Measurements from ENCODE around the gene PSMF1.

The PSMF1 gene

GRCh38 chr20:1188347-1188746, 69.9 kb downstream of the PSMF1 start:
- no peak for DNase-seq (ENCODE audit: low read depth in 2 of 3, low spot score in 1 of 3)

DNA sequence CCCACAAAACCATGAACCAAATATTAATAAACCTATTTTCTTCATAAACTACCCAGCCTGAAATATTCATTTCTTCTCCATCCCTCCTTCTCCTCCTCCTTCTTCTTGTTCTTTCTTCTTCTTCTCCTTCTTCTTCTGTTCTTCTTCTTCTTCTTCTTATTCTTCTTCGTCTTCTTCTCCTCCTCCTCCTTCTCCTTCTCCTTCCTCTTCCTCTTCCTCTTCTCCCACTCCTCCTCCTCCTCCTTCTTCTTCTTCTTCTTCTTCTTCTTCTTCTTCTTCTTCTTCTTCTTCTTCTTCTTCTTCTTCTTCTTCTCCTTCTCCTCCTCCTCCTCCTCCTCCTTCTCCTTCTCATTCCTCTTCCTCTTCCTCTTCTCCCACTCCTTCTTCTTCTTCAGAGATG, 71.4 kb downstream of the PSMF1 start:
- DNase-seq (ENCODE audit: low read depth in 2 of 3, low spot score in 1 of 3) = no peak

- DNase-seq (ENCODE audit: low read depth in 2 of 3, low spot score in 1 of 3) = no peak
These were observed 72.4 kb downstream of the PSMF1 start for GRCh38 chr20:1190847-1191246.

DNA sequence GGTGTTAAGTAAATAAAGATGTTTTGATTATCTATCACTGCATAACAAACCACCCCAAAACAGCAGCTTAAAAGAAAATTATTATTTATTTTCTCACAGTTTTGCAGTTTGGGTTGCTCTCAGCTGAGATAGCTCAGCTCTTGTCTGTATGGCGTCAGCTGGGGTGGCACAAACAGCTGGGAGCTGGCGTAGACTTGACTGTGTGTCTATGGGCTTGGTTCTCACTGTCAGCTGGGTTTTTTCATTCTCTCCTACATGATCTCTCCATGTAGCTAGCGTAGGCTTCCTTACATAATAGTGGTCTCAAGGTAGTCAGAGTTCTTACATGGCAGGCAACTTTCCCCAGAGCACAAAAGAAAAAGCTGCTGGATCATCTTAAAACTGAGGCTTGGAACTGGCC, 72.9 kb downstream of the PSMF1 start:
- DNase-seq (ENCODE audit: low read depth in 2 of 3, low spot score in 1 of 3) = no peak

GRCh38 chr20:1195226-1195625, 76.8 kb downstream of the PSMF1 start:
- DNase-seq (ENCODE audit: low read depth in 2 of 3, low spot score in 1 of 3) = no peak

GRCh38 chr20:1196634-1197033, 78.2 kb downstream of the PSMF1 start:
- DNase-seq (ENCODE audit: low read depth in 2 of 3, low spot score in 1 of 3) = no peak

DNA sequence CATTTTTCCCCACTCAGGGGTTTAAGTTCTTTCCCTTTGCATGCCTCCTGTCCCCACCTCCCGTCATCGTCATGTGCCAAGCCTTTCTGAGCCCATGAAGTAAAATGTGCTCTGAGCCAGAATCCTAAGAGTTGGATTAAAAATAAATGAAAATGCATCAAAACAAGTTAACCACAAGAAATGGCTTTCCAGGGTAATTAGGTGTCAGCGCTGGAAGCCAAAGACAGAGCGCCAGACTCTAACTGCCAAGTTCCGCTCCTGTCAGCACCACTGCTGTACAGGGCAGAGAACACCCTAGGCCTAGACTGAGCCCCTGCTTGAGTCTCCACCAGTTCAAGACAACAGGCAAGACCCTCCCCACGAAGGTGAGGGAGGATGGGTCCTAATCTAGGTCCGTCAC, 79.4 kb downstream of the PSMF1 start:
- no peak for DNase-seq (ENCODE audit: low read depth in 2 of 3, low spot score in 1 of 3)

DNA sequence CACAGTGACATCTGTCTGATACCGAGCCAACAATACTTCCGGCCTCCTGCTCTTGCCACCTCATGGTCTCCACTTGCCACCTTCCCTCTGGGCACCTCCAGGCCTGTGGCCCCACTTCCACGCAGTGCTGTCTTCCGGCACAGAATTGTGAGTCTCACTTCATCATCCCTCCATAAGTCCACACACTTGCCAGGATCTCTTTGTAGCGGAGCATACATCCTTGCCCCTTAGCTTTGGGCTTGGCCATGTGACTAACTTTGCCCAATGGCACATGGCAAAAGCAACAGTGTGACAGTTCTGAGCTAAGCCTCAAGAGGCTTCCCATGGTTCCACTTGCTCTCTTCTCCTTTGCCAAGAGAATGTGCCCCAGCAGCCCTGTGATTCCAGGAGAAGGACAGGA, 80.3 kb downstream of the PSMF1 start:
- DNase-seq (ENCODE audit: low read depth in 2 of 3, low spot score in 1 of 3) = no peak

- no peak for DNase-seq (ENCODE audit: low read depth in 2 of 3, low spot score in 1 of 3)
These were observed 80.9 kb downstream of the PSMF1 start for GRCh38 chr20:1199212-1199873.

GRCh38 chr20:1199964-1200363, 81.6 kb downstream of the PSMF1 start:
- no peak for DNase-seq (ENCODE audit: low read depth in 2 of 3, low spot score in 1 of 3)

DNA sequence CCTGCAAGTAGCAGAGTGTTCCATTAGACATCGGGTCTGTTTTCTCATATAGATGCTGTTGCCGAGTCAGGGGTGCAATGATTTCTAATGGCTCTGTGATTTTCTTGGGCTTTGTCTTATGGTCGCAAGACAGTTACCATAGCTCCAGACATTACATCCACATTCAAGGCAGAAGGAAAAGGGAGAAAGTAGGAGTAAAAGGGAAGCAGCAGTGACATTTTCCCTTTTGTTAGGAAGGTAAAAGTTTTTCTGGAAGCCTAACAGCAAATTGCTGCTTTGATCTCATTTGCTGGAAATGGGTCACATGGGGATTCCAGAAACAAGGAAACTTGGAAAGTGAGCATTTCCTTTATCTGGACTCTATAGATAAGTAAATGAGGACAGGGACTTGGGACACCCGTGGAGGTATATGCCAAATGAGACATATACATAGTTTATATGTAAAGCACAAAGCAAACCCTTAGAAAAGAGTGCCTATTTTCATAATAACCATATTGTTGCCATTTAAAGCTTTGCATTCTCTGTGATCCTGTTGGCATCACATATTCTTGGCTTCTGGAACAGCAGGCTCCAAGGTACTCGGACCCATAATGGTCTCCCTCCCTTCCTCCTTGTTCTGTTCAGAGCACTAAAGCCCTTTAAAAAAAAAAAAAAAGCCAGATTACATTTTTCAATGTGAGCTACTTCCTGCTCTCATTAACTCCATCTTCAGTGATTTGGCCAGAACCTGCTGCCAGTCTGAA, 84.5 kb downstream of the PSMF1 start, which contains the start of gene C20orf202:
TSS of gene C20orf202 (plus strand) at position 693 of the 743 bp plus-strand sequence. CDS start 132 bp downstream, outside the sequence.
- no peak for DNase-seq (ENCODE audit: low read depth in 2 of 3, low spot score in 1 of 3)

GRCh38 chr20:1203630-1204029, 85.2 kb downstream of the PSMF1 start:
- DNase-seq (ENCODE audit: low read depth in 2 of 3, low spot score in 1 of 3) = no peak

- no peak for DNase-seq (ENCODE audit: low read depth in 2 of 3, low spot score in 1 of 3)
These were observed 85.7 kb downstream of the PSMF1 start for GRCh38 chr20:1204113-1204512.

- DNase-seq (ENCODE audit: low read depth in 2 of 3, low spot score in 1 of 3) = no peak
These were observed 86.2 kb downstream of the PSMF1 start for GRCh38 chr20:1204576-1204975.

GRCh38 chr20:1205802-1206201, 87.4 kb downstream of the PSMF1 start:
- no peak for DNase-seq (ENCODE audit: low read depth in 2 of 3, low spot score in 1 of 3)

GRCh38 chr20:1206366-1207148, 88.2 kb downstream of the PSMF1 start:
- DNase-seq (ENCODE audit: low read depth in 2 of 3, low spot score in 1 of 3) = no peak

DNA sequence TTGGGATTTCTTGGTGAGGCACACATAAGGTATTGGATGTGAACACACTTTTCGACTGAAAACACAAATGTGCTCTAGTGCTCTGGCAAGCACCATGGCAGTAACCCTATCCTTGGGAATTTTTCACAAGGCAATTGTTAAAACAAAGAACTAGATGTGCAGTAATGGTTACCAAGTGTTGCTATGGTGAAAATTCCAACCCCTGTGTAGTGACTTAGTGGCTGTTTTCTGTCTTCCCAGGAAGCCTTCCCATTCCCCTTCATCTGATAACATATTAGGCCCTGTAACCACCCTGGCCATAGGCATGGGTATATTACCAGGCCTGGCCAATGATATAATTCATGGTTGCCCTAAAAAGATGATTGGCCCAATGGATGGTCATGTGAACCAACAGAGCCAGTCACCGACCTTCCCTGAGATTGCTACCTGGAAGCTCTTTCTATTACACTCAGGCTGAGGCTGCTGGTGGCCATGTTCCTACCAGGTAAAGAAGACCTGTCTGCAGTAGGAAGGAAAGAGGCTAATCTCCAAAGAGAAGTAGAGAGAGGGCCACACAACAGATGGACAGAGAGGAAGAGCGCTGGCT, 89.0 kb downstream of the PSMF1 start:
- DNase-seq (ENCODE audit: low read depth in 2 of 3, low spot score in 1 of 3) = no peak

DNA sequence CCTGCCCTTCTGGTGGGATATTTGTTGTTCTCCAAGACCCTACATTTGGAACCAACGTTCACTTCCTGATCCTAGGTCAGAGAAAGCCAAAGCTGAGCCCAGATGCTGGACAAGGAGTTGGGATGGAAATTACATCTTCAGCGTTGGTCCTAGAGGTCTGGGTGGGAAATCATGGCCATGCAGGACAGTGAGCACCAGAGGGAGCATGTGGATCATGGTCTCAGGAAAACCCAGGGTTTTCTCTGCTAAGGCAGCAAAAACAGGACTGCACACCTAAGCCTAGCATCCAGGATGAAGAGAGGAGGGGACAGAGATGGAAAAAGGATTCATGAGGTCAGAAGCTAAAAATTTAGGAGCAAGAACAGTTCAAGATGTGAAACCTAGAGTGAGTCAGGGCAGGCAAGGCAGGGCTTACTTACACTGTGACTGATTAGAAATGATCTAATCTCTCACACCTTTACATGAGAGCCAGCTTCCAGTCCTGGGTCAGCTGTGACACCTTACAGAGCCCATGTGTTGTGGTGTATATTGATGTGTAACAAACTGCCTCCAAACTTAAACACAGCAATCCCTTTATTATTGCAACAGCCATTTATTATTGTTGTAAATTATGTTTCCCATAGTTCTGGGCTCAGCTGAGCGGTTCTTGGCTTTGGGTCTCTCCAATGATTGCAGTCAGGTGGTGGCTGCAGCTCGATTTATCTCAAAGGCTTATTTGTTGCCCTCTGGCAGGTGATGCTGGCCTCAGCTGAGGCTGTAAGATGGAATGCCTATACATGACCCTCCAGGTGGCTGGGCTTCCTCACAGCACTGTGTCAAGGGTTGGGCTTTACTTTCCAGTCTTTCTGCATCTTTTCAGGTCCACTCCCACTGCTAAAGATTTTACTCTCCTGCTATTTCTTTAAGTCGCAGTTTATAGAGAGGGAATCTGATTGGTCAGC, 91.3 kb downstream of the PSMF1 start:
- no peak for DNase-seq (ENCODE audit: low read depth in 2 of 3, low spot score in 1 of 3)

DNA sequence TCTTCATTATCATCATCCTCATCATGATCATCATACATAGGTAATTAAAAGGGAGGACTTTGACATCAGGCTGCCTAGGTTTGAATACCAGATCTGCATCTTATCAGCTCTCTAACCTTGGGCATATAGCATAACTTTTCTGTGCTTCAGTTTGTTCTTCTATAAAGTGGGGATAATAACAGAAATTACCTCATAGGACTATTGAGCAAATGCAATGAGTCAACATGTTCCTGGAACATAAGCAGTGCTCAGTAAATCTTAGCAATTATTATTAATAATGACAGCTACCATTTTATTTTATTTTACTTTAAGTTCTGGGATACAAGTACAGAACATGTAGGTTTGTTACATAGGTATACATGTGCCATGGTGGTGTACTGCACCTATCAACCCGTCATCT, 92.1 kb downstream of the PSMF1 start:
- no peak for DNase-seq (ENCODE audit: low read depth in 2 of 3, low spot score in 1 of 3)

DNA sequence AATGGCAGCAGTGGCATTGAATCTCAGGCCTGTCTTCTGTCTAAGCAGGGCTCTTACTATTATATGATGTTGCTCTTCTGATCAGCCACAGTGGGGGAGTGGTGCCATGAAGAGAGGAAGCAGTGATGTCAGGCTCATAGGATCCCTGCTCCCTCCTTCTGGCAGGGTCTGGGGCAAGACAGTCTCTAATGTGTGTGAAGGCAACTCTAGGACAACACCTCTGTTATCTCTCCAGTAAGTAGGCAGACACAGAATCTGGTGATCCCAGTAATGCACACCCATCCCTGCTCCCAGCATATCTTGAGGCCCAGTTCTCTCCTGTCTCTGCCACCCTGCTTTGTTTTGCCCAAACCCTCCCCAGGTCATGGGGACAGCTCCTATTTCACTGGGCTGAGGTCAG, 93.6 kb downstream of the PSMF1 start:
- DNase-seq (ENCODE audit: low read depth in 2 of 3, low spot score in 1 of 3) = no peak
